ENCODE results near the gene SLC17A5.

- TF ChIP-seq EZH2 (IDR thresholded peaks at IDR 0.05; ENCODE audit: borderline replicate concordance, low read length) (no peak), CTCF (conservative IDR thresholded peaks at IDR 0.05 in 1 of 2, IDR thresholded peaks at IDR 0.05 in 1 of 2; ENCODE audit: extremely low read depth in 1 of 2, insufficient read depth in 1 of 2, low read depth in 1 of 2, low read length in 2 of 2) (no peak)
Measured at GRCh38 chr6:73699676-73700459, 46.1 kb upstream of the SLC17A5 start.
